Motor neuron (in vitro differentiated cells): ENCODE measurements around the gene VPS41. TPM values are rescaled to one million over a fixed set of nuclear protein-coding genes. Genes with fewer than 3 reads are reported as not detected.

Experiments used
- ATAC-seq, 8 experiments: fragments of 200-7000 bp; cut with Tn5 transposase; replicated peaks in 6 of 8; 2 replicates each; pipeline ENCODE4 v1.8.0; 2021; ENCODE audit warnings: mild to moderate bottlenecking in 8 of 8, moderate library complexity in 8 of 8
- H3K27ac ChIP-seq, 2 donors: fragments of 250-450 bp; sonication (Bioruptor Pico); 2 replicates each; pipeline ENCODE4 v1.9.0; 2021; ENCODE audit warnings: antibody characterized with exemption in 2 of 2, mild to moderate bottlenecking in 2 of 2, moderate library complexity in 1 of 2
- H3K4me1 ChIP-seq, 2 donors: fragments of 250-450 bp; sonication (Bioruptor Pico); replicated peaks in 1 of 2; 2 replicates each; pipeline ENCODE4 v1.6.1; 2021; ENCODE audit warnings: antibody characterized with exemption in 2 of 2, mild to moderate bottlenecking in 2 of 2, moderate library complexity in 1 of 2
- H3K4me3 ChIP-seq, 5 donors: fragments of 250-450 bp; sonication (Bioruptor Pico); 2 replicates each; pipeline ENCODE4 v1.9.0; 2021; ENCODE audit warnings: antibody characterized with exemption in 5 of 5, mild to moderate bottlenecking in 5 of 5, moderate library complexity in 4 of 5
- WGBS, 10 experiments: fragments of 450-650 bp; shearing (Covaris generic); methylation state at CpG; one replicate each; pipeline ENCODE4 v1.0.0; 2022; 5-methylcytosine and 5-hydroxymethylcytosine counted together
- in situ Hi-C, 9 experiments: fragments of 400-800 bp; cut with MboI; loops; one replicate each; pipeline ENCODE4 v1.15.0; 2021; ENCODE audit warnings: low sequenced_read_pairs in 9 of 9, low pct_unique_long_range_greater_than_20kb in 2 of 9; ENCODE audit not compliant: unreplicated experiment in 9 of 9
- total RNA-seq, 8 experiments: library from RNA; unstranded; fragments of 300-600 nt; gene quantifications; 2 replicates each; pipeline versions ENCODE4 v1.2.3 to v1.2.4, GENCODE V29; 2022

Gene VPS41
- total RNA-seq, 8 experiments from 2014 or later, result 32.6 to 68.3 (median 52.4) TPM

DNA sequence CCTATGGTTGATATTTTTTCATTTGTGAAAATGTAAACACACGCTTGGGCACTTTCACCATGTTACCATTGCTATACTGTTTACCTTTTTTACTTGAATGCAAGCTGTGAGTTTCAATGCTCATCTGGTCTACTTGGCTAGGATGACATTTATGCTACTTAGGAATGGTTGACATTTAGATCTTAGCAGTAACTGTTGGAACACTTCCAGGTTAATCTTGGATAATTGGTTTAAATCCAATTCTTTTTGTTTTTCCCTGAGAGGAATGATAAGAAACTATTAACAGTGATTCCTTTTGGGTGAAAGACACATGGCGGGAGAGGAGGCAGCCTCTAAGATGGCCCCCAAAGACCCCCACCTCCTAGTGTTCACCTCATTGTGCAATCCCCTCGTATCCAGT, 226.4 kb downstream of the VPS41 start:
- Histone ChIP-seq H3K4me3 (no peak overlapping the region), H3K4me1 (no peaks in the 10 kb centered on the region), H3K27ac (no peak overlapping the region)
- 48 to 94% (median 73%) methylated on average over 1 to 3 of the region's 3 CpGs; no CpG with 5 or more reads in 2 of the 10 experiments for WGBS, 10 experiments
- in situ Hi-C loops, result no loop called here
- ATAC-seq, result no peak

DNA sequence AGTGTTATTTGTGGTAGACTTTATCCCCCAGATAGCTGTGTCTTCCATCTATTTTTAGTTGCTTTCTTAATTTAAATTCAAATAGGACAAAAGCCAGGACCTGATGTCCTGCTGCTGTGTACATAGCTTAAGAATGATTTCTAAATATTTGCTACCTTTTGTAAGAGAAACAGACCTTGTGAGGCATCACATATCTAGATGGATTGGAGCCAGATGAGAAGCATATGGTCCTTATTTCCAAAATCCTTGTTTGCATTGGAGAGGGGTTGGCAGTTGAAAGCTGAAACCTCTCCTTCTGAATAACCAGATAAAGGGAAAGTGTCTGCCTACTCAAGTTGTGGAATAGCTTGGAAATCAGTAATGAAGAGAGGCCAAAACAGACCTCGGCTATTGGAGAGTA, 227.1 kb downstream of the VPS41 start:
- no peak for ATAC-seq
- H3K4me3 ChIP-seq, result no peak overlapping the region
- H3K4me1 ChIP-seq, result no peaks in the 10 kb centered on the region
- no peak overlapping the region for H3K27ac ChIP-seq
- in situ Hi-C loops, result no loop called here
- WGBS, 10 experiments, result 0 to 100% (median 89%) methylated on average over 1 of the region's 1 CpG; no CpG with 5 or more reads in 5 of the 10 experiments

DNA sequence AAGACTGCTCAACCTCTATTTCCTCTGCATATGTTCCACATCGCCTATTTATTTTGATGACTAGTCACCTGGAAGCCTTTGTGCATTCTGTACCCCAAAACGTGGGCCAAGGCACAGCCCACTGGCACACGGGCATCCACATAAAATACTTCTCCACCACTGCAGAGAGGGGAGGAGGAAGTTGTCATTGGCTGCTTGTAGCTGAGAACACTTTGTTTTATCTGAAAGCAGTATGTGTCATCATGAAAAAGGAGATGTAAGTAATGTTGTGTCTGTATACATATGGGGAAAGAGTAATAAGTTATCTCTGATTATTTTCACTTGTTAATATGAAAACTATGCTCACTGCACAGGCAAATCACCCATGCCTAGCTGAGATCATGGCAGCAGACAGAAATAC, 229.6 kb downstream of the VPS41 start:
- Histone ChIP-seq H3K4me1 (no peaks in the 10 kb centered on the region), H3K27ac (no peak overlapping the region), H3K4me3 (no peak overlapping the region)
- WGBS, 10 experiments, result 0 to 88% (median 63%) methylated on average over 1 to 3 of the region's 3 CpGs; no CpG with 5 or more reads in 1 of the 10 experiments
- in situ Hi-C loops, result no loop called here
- no peak for ATAC-seq

DNA sequence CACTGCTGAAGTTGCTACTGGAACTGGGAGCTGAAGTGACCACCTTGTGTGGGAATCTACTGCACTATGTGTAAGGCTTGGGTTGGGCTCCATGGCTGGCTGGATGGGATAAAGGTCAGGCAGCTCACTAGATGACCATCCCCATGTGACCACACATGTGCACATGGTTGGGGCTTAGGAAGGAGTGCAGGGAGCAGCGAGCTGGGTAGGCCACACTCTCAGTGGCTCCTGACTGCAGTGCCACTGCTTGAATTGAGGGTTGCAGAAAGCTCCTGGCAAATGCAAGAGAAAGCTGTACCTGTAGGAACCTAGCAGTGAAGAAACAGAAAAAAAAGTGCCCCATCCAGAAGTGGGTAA, 230.3 kb downstream of the VPS41 start:
- no peak overlapping the region for H3K27ac ChIP-seq

DNA sequence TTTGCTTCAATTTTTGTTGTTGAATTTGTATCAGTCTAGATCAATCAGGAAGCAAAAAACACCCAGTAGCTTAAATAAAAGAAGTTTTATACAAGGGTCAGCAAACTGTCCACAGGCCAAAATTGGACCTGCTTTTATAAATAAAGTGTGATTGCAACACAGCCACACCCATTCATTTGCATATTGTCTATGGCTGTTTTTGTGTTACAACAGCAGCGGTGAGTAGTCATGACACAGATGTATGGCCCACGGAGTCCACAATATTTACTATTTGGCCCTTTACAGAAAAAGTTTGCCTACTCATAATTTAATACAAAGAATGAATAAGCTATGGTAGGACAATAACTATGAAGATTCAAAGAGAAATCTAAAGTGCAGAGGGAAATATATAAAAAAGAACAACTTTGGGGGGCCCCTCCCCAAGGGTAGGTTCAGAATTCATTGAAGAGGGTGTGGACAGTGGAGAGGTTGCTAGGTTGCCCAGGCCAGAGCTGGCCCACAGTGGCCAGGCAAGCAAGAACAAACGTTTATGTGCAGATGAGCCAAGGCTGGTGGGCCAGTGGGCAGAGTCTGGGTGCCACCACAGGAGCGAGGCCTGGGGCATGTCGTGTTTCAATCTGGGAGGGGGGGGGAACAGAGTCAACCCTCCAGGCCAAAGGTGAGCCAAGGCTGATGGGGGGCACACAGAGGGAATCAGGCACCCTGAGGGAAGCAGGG, 230.9 kb downstream of the VPS41 start:
- in situ Hi-C loops, result no loop called here
- 50 to 90% (median 78%) methylated on average over 1 to 3 of the region's 5 CpGs; no CpG with 5 or more reads in 4 of the 10 experiments for WGBS, 10 experiments
- H3K4me3 ChIP-seq, result no peak overlapping the region
- no peak overlapping the region for H3K27ac ChIP-seq
- H3K4me1 ChIP-seq, result no peaks in the 10 kb centered on the region
- peak in 2 of 8 experiments; percentile 19 to 42 for ATAC-seq

More for the DNA sequence above, 230.3 kb downstream of the VPS41 start:
- in situ Hi-C loops, result no loop called here
- WGBS, 10 experiments, result 83 to 100% methylated on average over 1 of the region's 1 CpG; no CpG with 5 or more reads in 8 of the 10 experiments
- Histone ChIP-seq H3K4me1 (no peaks in the 10 kb centered on the region), H3K4me3 (no peak overlapping the region)
- no peak for ATAC-seq

DNA sequence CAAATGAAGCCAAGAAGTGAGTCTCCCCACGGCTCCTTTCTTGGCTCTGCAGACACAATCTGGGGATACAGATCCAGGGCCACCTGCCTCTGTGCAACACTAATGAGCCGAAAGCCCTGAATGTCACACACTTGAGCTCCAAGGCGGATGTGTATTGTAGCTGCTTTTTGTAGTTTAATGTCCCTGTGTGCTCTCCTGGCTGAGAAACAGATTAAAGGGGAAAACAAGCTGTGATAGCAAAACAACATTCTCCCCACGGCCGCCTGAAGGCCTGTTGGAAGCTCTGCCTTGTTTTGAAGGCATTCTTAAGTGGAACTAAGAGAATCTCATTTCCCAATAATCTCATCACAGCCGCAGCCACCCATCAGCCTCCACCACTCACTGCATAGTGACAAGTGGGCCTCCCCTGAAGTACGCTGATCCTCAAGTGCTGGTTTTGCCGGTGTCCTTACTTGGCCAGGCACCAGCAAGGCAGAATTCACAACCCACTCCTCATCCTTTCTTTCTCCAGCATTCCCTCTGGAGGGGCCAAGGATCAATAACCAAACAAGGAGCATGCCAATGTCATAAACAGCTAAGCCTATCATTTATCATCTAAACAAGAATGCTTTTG, 233.4 kb downstream of the VPS41 start:
- no peak for ATAC-seq
- H3K4me1 ChIP-seq, result no peaks in the 10 kb centered on the region
- H3K4me3 ChIP-seq, result no peak overlapping the region
- no peak overlapping the region for H3K27ac ChIP-seq
- in situ Hi-C loops, result no loop called here
- 35 to 100% (median 80%) methylated on average over 1 to 6 of the region's 8 CpGs; no CpG with 5 or more reads in 2 of the 10 experiments for WGBS, 10 experiments

DNA sequence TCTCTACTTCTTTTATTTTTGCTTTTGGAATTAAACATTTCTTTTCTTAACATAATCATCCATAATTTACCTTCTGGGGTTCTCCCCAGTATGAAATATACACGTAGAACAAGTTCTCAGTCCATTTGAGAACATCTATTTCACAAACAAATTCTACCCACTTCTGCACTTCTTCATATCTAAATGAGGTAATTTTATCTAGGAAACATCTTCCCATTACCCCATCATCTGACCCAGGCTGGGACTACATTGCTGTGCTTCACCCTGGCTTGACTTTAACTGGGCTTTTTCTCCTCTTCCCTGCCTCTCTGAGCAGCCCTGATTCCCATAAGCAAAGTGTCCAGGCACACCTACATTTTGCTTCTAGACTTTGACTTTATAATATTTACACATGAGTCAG, 234.5 kb downstream of the VPS41 start:
- ATAC-seq, result peak in 1 of 8 experiments; percentile 5
- 11 to 100% (median 50%) methylated on average over 1 of the region's 1 CpG; no CpG with 5 or more reads in 3 of the 10 experiments for WGBS, 10 experiments
- H3K4me1 ChIP-seq, result no peaks in the 10 kb centered on the region
- H3K27ac ChIP-seq, result no peak overlapping the region
- H3K4me3 ChIP-seq, result no peak overlapping the region
- in situ Hi-C loops, result loop anchor here in 3 of 9 experiments (25.0 kb wide), 3 partner anchors 212 to 262 kb away; no protein-coding TSS in a partner anchor

DNA sequence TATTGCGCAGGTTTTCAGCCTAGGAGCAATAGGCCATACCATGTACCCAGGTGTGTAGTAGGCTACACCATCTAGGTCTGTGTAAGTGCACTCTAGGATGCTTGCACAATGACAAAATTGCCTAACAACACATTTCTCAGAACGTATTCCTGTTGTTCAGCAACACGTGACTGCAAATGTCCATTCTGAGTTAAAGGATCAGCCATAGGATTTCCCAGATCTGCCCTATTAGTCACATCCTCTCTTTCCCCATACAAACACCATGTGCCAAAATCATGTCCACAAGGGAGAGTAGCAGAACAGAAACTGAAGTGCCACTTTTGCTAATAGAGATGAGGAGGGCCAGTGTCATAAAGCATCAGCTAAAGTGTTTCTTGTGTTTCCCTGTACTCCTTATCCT, 235.2 kb downstream of the VPS41 start:
- in situ Hi-C loops, result loop anchor here in 3 of 9 experiments (25.0 kb wide), 3 partner anchors 211 to 261 kb away; no protein-coding TSS in a partner anchor
- Histone ChIP-seq H3K4me1 (no peaks in the 10 kb centered on the region), H3K27ac (no peak overlapping the region), H3K4me3 (no peak overlapping the region)
- peak in 2 of 8 experiments; percentile 39 to 60 for ATAC-seq
- WGBS, 10 experiments, result 40 to 100% (median 93%) methylated on average over 1 to 3 of the region's 3 CpGs; no CpG with 5 or more reads in 2 of the 10 experiments

Other genes starting within 250 kb of the VPS41 start
- 10 to 100 TPM in 3 of 8 experiments, 1 to 10 TPM in 3, under 1 TPM in 1, not detected in 1; 0.15 to 11.1 (median 6.9) TPM for gene POU6F2, start 68.7 kb upstream of the VPS41 start, total RNA-seq